GM18498 (cell line): ENCODE results near the gene CEACAM18.
A peak's percentile ranks its signal among the peaks of the same experiment; 100 is the strongest.

Source experiments
- ATAC-seq: cut with Tn5 transposase; IDR thresholded peaks from one replicate; pipeline ENCODE4 v1.9.1; 2021; ENCODE audit warnings: mild to moderate bottlenecking, moderate library complexity; ENCODE audit not compliant: unreplicated experiment

Gene CEACAM18

DNA sequence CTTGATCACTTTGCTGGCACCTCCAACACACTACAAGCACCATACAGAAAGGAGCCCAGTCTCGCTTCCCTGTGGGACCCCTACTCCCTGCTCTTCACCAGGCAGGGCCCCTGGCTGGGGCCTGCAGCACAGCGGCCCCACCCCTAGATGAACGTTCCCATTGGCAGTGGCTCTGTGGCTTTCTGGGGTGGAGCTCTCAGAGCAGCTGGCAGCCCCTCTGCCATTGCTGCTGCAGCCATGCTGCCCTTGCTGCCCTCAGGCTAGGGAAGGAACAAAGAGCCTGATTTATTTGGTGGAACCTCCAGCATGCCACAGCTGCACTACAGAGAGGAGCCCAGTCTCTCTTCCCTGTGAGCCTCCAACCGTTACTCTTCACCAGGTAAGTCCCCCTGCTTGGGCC, 47.3 kb downstream of the CEACAM18 start:
- ATAC-seq: no peak

DNA sequence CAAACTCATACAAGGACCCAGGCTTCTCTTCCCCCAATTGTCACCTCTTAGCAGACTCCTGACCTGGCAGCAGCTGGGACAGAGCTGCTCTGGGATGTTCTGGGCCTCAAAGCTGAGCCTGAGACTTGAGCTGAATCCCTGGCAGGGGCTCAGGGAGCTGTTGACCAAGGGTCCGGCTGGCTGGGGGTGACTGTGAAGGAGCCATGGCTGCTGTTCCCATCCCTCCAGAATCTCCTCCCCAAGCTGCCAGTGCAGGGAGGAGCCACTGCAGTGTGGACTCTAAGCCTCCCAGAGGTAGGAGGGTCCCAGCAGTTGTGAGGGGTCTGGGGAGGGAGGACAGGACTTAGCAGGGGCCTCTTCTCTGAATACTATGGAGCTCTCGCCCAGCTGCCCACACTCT, 51.0 kb downstream of the CEACAM18 start:
- ATAC-seq: no peak

DNA sequence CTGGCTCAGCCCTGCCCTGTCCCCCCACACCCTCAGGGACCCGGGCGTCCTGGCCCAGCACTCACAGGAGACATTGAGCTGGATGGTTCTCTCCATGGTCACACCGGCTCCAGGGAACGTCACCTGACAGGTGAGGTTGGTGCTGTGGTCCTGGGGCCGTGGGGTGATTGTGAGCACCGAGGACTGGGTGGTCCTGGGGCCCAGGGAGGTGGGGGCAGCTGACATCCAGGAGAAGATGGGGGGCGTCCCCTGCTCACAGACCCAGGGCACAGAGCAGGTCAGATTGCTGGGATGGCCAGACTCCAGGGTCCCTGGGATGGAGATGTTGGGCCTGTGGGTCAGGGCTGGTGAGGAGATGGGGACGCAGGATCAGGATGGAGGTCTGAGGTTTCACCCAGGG, 52.3 kb downstream of the CEACAM18 start:
- no peak for ATAC-seq

DNA sequence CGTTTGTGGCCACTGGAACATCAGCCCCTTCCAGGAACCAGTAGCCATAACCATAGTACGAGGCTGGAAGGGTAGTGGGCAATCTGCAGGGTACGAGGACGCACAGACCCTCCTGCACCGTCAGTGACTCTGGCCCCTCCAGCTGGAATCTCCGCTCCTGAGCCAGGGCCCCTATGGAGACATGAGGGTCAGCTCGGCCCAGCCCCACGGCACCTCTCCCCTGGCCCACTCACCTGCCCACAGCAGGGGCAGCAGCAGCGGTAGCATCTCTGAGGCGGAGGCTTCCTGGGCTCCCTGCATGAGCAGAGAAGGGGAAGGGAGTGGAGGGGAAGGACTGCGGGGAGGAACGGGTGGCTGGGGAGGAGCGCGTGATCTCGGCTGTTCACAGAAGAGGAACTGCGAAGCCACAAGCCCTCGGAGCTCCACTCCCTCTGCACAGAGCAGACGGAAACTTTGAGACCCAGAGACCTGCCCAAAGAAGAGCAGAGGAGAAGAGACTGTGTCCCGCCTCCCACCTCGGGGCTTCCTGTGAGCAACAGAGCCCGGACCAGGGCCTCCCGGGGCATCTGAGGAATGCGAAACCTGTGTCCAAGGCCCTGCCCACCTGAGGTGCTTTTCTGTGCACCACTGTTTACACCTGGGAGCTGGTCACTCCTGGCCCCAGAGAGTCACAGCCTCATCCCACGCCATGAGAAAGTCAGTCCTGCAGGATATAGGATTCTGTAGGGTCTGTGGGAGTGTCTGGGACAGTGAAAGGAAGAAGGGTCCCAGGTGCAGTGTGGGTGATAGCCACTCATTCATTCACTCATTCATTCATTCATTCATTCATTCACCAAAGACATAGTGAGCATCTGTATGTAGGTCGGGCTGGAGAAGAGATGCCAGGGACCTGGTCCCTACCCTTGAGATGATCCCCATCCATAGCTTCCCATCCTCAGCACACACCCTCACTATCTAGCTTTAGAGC, 53.3 kb downstream of the CEACAM18 start, which contains the start of gene SIGLEC6:
SIGLEC6 (minus strand) TSS at position 322 of the 967 bp plus-strand sequence; CDS start at position 300, 22 bp downstream.
- peak; percentile 65 for ATAC-seq

DNA sequence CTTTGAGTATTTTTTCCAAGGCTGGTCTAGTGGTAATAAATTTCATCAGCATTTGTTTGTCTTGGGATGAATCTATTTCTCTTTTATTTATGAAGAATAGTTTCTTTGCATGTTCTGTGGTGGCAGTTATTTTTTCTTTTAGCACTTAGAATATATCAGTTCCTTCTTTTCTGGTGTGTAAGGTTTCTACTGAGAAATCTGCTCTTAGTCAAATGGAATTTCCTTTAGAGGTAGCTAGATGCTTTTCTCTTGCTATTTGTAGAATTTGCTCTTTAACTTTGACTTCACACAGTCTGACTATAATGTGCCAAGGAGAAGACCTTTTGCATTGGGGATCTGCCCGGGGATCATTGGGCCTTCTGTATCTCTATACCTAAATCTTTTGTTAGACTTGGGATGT, 57.2 kb downstream of the CEACAM18 start:
- no peak for ATAC-seq

DNA sequence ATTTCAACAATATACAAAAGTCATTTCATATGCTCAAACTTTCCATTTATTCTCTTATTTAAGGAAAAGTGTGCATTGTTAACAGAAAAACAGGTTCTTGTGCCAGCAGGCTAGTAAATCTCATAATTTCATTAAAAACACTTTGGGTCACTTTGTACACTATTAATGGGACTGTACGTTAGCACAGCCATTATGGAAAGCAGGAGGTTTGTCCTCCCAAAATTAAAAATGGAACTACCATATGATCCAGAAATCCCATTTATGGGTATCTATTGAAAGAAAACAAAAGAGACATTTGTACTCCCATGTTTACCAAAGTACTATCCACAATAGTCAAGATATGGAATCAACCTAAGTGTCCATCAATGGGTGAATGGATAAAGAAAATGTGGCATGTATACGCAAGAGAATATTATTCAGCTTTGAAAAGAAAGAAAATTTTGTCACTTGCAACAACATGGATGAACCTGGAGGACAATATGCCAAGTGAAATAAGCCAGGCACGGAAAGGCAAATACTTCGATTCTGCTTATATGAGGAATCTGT, 61.6 kb downstream of the CEACAM18 start:
- ATAC-seq: no peak
